HG03520 (cell line): ENCODE results near the gene TRIM4.
"Not testable (repeated sequence)": the region's sequence is repeated elsewhere in the genome, so short reads cannot be mapped to it uniquely, and the experiment has no call there.

ENCODE experiments used
- ATAC-seq: cut with Tn5 transposase; IDR thresholded peaks from one replicate; pipeline ENCODE4 v1.9.1; 2021; ENCODE audit warnings: mild to moderate bottlenecking, moderate library complexity; ENCODE audit not compliant: unreplicated experiment

The TRIM4 gene

GRCh38 chr7:99923200-99923599 lies 3.9 kb upstream of the TRIM4 start:
- no peak for ATAC-seq

DNA sequence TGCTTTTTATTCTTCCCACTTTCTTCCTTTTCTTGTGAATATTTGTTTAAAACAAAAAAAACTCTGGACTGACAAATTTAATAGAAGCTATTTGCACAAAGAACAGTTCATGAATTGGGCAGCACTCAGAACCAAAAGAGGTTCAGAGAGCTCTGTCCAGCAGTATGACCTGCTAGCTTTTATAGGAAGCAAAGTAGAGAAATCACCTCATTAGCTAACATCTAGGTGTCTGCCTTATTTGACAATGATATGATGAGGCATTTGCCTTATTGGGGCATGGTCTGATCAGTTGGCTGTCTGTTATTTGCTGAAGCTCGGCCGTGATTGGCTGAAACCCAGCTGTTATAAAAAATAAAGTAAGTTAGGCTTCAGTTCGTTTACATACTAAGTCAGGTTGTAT lies 819 bp upstream of the TRIM4 start:
- no peak for ATAC-seq

DNA sequence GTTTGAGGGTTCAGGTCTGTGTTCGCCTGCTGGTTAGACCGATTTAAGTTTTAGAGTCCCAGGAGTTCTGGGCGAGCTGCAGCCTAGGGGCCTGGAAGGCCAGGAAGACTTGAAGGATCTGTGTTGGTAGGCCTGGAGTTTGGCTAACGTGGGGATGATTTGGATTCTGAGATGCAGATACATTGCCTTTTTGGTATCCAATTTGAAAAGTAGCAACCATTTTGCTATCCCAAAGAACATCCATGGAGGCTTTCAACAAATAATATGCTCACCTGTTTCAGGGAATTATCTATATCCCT lies 433 bp upstream of the TRIM4 start:
- ATAC-seq = no peak

DNA sequence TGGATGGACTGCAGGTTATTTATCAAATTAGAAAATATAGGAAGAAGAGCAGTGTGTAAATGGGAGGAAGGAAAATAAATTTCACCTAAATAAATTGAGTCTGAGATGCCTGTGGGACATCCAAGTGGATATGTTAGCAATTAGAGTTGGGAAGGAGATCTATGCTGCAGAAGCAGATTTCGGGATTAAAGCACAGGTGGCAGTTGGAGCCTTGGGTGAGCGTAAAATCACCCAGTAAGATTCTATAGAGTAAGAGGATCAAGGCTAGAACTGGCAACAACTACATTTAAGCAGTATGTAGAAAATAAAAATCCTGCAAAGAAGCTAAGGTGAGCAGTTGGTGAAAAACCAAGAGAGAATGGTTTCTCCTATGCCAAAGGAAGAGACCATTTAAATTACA lies 8.4 kb downstream of the TRIM4 start:
- no peak for ATAC-seq

GRCh38 chr7:99901581-99901980 lies 17.7 kb downstream of the TRIM4 start:
- ATAC-seq = no peak

DNA sequence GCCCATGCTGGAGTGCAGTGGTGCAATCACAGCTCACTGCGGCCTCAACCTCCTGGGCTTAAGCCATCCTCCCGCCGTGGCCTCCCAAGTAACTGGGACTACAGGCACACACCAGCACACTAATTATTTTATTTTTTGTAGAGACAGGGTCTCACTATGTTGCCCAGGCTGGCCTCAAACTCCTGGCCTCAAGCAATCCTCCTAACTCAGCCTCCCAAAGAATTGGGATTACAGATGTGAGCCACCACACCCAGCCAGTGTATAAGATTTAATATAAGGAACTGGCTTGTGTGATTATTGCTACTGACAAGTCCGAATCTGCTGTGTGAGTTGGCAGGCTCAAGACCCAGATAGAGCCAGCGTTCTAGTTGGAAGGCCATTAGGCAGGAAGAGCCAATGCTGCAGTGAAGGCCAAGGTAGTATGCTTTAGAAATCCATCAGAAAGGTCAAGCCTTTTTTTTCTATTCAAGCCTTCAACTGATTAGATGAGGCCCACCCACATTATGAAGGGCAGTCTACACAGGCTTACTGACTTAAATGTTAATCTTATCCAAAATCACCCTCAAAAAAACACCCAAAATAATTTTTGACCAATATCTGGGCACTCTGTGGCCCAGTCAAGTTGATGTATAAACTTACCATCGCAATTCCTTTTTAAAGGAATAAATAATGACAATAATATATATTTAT lies 19.4 kb downstream of the TRIM4 start:
- no peak for ATAC-seq

GRCh38 chr7:99898836-99899235 lies 20.5 kb downstream of the TRIM4 start:
- ATAC-seq = no peak

DNA sequence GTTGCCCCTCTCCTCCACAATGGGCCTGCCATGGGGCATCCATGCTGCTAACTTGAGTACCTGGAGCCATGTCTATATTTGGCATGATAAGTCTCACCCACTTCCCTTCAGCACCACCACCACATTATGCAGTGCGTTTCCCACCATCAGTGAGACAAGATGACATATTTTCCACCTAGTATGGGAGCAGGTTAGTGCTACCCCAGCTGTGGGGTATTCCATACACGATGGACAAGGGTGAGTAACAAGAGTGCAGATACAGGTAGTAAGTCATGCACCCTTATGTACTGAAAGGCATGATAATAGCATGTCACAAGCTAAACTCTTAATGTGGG lies 21.3 kb downstream of the TRIM4 start:
- no peak for ATAC-seq

DNA sequence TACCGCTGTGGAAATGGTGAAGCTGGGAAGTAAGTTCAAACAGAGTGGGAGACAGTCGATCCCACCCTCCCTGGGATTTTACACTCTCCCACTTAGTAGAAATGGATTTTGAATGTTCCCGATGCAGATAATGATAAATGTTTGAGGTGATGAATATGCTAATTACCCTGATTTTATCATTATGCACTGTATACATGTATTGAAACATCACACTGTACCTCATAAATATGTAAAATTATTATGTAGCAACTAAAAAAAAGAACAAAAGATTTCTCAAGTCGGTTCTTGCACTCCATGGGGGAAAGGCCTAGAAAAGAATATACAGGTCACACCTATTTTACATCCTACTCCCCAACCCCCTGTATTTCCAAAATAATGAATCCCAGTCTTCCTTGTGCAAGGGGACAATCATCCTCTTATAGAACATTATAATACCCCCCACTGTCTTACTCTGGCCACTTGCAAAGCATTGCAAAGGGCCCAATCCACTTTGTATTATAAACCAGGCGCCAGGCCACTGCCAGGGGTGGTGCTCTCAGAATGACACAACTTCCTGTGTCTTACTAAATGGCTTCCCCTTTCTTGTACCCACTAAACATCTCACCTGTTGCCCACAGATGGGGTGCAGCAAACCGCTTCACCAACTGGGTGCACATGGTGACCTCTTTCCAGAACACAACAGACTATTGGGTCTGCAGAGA lies 21.9 kb downstream of the TRIM4 start:
- ATAC-seq = no peak

DNA sequence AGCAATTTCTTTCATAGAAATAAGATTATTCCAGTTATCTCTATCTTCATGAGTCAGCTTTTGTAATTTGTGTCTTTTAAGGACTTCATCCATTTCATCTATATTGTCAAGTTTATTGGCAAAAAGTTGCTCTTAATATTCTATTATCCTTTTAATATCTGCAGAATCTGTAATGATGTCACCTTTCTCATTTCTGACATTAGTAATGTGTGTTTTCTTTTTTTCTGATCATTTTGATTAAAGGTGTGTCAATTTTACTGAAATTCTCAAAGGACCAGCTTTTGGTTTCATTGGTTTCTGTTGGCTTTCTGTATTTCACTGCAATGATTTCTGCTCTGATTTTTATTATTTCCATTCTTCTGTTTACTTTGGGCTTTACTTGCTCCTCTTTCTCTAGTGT lies 24.6 kb downstream of the TRIM4 start:
- no peak for ATAC-seq

GRCh38 chr7:99893280-99893679 lies 26.1 kb downstream of the TRIM4 start:
- ATAC-seq = no peak

GRCh38 chr7:99890348-99890747 lies 29.0 kb downstream of the TRIM4 start:
- not testable (repeated sequence) for ATAC-seq

- not testable (repeated sequence) for ATAC-seq
These were observed 31.0 kb downstream of the TRIM4 start for GRCh38 chr7:99888366-99888765.

DNA sequence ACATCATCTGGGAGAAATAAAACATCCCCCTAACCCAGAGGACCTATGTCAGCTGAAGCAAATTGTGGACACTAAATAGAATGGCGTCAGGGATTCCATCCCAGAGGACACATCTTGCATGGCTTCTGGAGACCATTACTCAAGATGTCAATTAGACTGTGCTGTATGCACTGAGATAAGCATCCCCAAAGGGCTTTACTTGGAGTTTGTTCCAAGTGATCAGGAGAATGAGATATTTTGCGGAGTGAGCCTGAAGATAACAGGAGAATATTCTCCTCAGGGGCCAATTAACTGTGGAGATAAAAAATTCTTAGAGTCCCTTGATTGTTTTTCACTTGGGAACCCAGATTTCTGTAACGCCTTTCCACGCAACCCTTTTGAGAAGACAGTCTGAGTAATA lies 38.0 kb downstream of the TRIM4 start:
- no peak for ATAC-seq

- ATAC-seq = no peak
These were observed 42.4 kb downstream of the TRIM4 start, which contains the start of gene OR2AE1 for GRCh38 chr7:99876933-99877332. TSS of gene OR2AE1 (minus strand) at chr7:99877033. CDS start at chr7:99877033, 0 bp downstream.

DNA sequence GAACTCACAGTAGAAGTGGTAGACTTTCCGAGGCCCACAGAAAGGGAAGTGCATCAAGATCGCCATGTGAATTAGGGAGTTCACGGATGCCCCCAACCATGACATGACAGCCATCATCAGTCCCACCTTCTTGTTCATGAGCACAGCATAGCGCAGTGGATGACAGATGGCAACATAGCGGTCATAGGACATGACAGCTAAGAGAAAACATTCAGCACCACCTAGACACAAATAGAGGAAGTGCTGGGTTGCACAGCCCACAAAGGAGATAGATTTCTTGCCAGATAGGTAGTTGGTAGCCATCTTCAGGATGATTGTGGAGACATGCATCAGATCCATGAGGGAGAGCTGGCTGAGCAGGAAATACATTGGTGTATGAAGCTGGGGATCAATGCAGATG lies 42.8 kb downstream of the TRIM4 start:
- no peak for ATAC-seq

GRCh38 chr7:99868246-99868645 lies 51.1 kb downstream of the TRIM4 start:
- no peak for ATAC-seq

DNA sequence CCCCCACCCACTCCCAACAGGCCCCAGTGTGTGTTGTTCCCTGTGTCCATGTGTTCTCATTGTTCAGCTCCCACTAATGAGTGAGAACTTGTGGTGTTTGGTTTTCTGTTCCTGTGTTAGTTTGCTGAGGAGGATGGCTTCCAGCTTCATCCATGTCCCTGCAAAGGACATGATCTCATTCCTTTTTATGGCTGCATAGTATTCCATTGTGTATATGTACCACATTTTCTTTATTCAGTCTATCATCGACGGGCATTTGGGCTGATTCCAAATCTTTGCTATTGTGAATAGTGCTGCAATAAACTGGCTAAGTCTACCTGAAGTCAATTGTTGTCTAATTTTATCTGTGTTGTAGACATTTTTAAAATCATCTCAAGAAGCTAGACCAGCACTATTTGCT lies 51.9 kb downstream of the TRIM4 start:
- not testable (repeated sequence) for ATAC-seq

DNA sequence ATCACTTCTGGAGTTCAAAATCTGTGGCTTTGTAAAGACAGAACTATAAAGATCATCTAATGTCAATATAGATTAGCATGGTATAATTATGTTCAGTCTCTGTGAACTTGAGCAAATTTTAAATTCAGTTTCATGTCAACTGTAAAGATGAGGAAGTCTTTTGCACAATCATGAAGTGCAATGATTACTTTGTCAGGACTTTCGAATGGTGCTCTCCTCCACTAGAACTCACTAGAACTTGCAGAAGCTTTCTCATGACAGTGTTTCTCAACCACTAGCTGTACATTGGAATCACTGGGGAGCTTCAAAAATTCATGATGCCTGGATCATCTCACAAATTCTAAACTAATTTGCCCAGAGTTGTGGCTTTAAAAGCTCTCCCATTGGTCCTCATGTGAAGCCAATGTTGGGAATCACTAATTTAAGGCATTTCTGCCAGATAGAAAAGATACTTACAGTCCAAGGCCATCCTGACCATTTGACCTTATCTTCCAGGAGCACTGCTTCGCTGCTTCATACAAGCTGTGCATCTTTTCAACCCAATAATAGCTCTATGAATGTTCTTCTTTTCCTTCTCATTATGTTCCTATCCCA lies 55.4 kb downstream of the TRIM4 start:
- no peak for ATAC-seq

- ATAC-seq = no peak
These were observed 58.8 kb downstream of the TRIM4 start for GRCh38 chr7:99860281-99861127.

GRCh38 chr7:99855236-99855635 lies 64.1 kb downstream of the TRIM4 start:
- no peak for ATAC-seq
